Superior temporal gyrus (tissue), 1 donor: ENCODE data around the gene POMT2.
"Not testable (repeated sequence)": the region's sequence is repeated elsewhere in the genome, so short reads cannot be mapped to it uniquely, and the experiment has no call there.

Experiments
- DNase-seq: peaks from one replicate; pipeline ENCODE4 v3.0.0-alpha.2; 2016; ENCODE audit errors: extremely low spot score

The POMT2 gene

GRCh38 chr14:77302926-77303325, 17.8 kb downstream of the POMT2 start:
- no peak for DNase-seq

GRCh38 chr14:77301103-77301502, 19.6 kb downstream of the POMT2 start:
- peak; percentile 97 for DNase-seq

- DNase-seq = no peak
Measured at GRCh38 chr14:77299771-77300170, 20.9 kb downstream of the POMT2 start.

- DNase-seq = no peak
Measured at GRCh38 chr14:77296906-77297305, 23.8 kb downstream of the POMT2 start.

- DNase-seq = no peak
Measured at GRCh38 chr14:77296155-77296554, 24.5 kb downstream of the POMT2 start.

GRCh38 chr14:77290705-77291104, 30.0 kb downstream of the POMT2 start:
- no peak for DNase-seq

- no peak for DNase-seq
Measured at GRCh38 chr14:77286576-77286975, 34.1 kb downstream of the POMT2 start.

GRCh38 chr14:77284466-77284865, 36.2 kb downstream of the POMT2 start:
- DNase-seq = no peak

- DNase-seq = no peak
Measured at GRCh38 chr14:77284066-77284465, 36.6 kb downstream of the POMT2 start.

- DNase-seq = no peak
Measured at GRCh38 chr14:77281852-77282410, 38.8 kb downstream of the POMT2 start.

- DNase-seq = not testable (repeated sequence)
Measured at GRCh38 chr14:77280921-77281320, 39.8 kb downstream of the POMT2 start.

- no peak for DNase-seq
Measured at GRCh38 chr14:77279719-77280118, 41.0 kb downstream of the POMT2 start.

GRCh38 chr14:77278461-77279230, 42.0 kb downstream of the POMT2 start:
- DNase-seq = no peak

- DNase-seq = no peak
Measured at GRCh38 chr14:77276959-77277358, 43.7 kb downstream of the POMT2 start.

- DNase-seq = no peak
Measured at GRCh38 chr14:77276295-77276935, 44.3 kb downstream of the POMT2 start.

- DNase-seq = no peak
Measured at GRCh38 chr14:77275601-77276017, 45.1 kb downstream of the POMT2 start.

- DNase-seq = no peak
Measured at GRCh38 chr14:77275041-77275580, 45.6 kb downstream of the POMT2 start.

GRCh38 chr14:77273796-77274195, 46.9 kb downstream of the POMT2 start:
- no peak for DNase-seq

- DNase-seq = no peak
Measured at GRCh38 chr14:77272261-77272660, 48.4 kb downstream of the POMT2 start.

GRCh38 chr14:77271113-77271710, 49.5 kb downstream of the POMT2 start, which contains the start of gene NGB:
Gene NGB (minus strand): TSS chr14:77271206. CDS start chr14:77270937, 269 bp downstream.
- DNase-seq = no peak

GRCh38 chr14:77270361-77271112, 50.1 kb downstream of the POMT2 start:
- no peak for DNase-seq
